ENCODE measurements around the gene FNBP1L. TPM values are rescaled to one million over a fixed set of nuclear protein-coding genes. Genes with fewer than 3 reads are reported as not detected.

The FNBP1L gene
- polyA plus RNA-seq, 1 donor (not counting 4 experiments of a cell fraction or from before 2014, with no cell fraction given), result 22.9 TPM

DNA sequence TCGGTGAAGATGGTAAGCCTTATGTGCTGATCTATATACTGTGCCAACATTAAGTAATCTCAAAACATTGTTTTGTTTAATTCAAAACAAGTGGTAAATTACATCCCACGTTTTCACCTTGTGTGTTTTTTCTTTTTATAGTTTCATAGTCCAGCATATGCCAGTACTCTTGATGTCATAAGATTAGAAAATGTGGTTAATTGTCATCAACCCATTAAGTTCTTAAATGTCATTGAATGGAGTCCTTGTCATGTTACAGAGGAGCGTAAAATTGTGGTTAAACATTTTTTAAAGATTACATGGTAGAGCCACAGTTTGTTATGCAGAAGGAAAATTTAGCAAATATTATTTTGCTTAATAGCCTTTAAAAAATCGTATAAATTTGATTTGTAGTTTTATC is 93.1 kb downstream of the FNBP1L start:
- Histone ChIP-seq H3K4me1 (ENCODE audit: control insufficient read depth, extremely low read depth, insufficient read depth, low read length) (no peaks in the 10 kb centered on the region), H3K27me3 (ENCODE audit: control insufficient read depth, extremely low read depth, insufficient read depth, low read length) (no peaks in the 10 kb centered on the region), H3K36me3 (ENCODE audit: control insufficient read depth in 2 of 2, extremely low read depth in 1 of 2, insufficient read depth in 2 of 2, low read length in 2 of 2) (peaks cover 0 to 3% of the 10 kb centered on the region in 2 experiments), H3K9me1 (ENCODE audit: control insufficient read depth, extremely low read depth, insufficient read depth, low read length) (no peaks in the 10 kb centered on the region), H3K79me2 (ENCODE audit: control insufficient read depth, insufficient read depth, low read length) (no peaks in the 10 kb centered on the region), H3K4me2 (ENCODE audit: control insufficient read depth, extremely low read depth, insufficient read depth, low read depth, low read length) (no peak overlapping the region), H3K9ac (ENCODE audit: control insufficient read depth, extremely low read depth, insufficient read depth, low read length) (no peak overlapping the region), H3K4me3 (ENCODE audit: control insufficient read depth in 2 of 3, extremely low read depth in 1 of 3, insufficient read depth in 2 of 3, low read depth in 1 of 3, low read length in 3 of 3) (no peak overlapping the region), H2AFZ (ENCODE audit: control insufficient read depth, low read length) (no peak overlapping the region), H4K20me1 (ENCODE audit: control insufficient read depth, extremely low read depth, insufficient read depth, low read length) (no peaks in the 10 kb centered on the region), H3K9me3 (ENCODE audit: control insufficient read depth, low read depth, low read length) (no peaks in the 10 kb centered on the region), H3K27ac (ENCODE audit: control insufficient read depth, insufficient read depth, low read length) (no peak overlapping the region)
- no peak for TF ChIP-seq EZH2 (IDR thresholded peaks at IDR 0.05; ENCODE audit: low read length)
- TF ChIP-seq, protein P1, sequence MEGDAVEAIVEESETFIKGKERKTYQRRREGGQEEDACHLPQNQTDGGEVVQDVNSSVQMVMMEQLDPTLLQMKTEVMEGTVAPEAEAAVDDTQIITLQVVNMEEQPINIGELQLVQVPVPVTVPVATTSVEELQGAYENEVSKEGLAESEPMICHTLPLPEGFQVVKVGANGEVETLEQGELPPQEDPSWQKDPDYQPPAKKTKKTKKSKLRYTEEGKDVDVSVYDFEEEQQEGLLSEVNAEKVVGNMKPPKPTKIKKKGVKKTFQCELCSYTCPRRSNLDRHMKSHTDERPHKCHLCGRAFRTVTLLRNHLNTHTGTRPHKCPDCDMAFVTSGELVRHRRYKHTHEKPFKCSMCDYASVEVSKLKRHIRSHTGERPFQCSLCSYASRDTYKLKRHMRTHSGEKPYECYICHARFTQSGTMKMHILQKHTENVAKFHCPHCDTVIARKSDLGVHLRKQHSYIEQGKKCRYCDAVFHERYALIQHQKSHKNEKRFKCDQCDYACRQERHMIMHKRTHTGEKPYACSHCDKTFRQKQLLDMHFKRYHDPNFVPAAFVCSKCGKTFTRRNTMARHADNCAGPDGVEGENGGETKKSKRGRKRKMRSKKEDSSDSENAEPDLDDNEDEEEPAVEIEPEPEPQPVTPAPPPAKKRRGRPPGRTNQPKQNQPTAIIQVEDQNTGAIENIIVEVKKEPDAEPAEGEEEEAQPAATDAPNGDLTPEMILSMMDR (optimal IDR thresholded peaks at IDR 0.05 in 1 of 3, IDR thresholded peaks at IDR 0.05 in 1 of 3, conservative IDR thresholded peaks at IDR 0.05 in 1 of 3; ENCODE audit: extremely low read depth in 1 of 3, insufficient read depth in 2 of 3, low read length in 3 of 3), result no peak
- dilution Hi-C loops (cut with MboI; ENCODE audit: extremely low pct_ligation_motif_present, low sequenced_read_pairs), result no loop called here
- FAIRE-seq, result no peak
- no peak for DNase-seq (ENCODE audit: low read depth, low spot score)

DNA sequence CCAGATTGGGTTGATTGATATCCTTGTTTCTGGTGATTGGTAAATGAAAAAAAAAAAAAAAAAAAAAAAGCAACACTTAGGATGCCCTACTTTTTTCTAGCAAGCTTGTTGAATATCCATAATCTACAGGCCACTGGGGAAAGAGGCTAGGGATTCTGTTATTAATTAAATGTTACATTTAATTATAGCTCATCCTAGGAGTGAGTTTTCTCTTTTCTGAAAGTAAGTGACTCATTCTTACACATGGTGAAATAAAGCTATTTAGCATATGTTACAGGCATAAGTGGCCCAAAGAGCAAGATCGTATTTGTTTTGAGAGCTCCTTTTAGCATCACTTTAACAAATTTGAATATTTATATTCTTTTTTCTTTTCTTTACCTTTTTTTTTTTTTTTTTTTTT is 94.5 kb downstream of the FNBP1L start:
- Histone ChIP-seq H3K36me3 (ENCODE audit: control insufficient read depth in 2 of 2, extremely low read depth in 1 of 2, insufficient read depth in 2 of 2, low read length in 2 of 2) (peaks cover 0 to 1% of the 10 kb centered on the region in 2 experiments), H3K9me1 (ENCODE audit: control insufficient read depth, extremely low read depth, insufficient read depth, low read length) (no peaks in the 10 kb centered on the region), H3K4me3 (ENCODE audit: control insufficient read depth in 2 of 3, extremely low read depth in 1 of 3, insufficient read depth in 2 of 3, low read depth in 1 of 3, low read length in 3 of 3) (no peak overlapping the region), H3K9me3 (ENCODE audit: control insufficient read depth, low read depth, low read length) (no peaks in the 10 kb centered on the region), H2AFZ (ENCODE audit: control insufficient read depth, low read length) (no peak overlapping the region), H3K9ac (ENCODE audit: control insufficient read depth, extremely low read depth, insufficient read depth, low read length) (no peak overlapping the region), H3K79me2 (ENCODE audit: control insufficient read depth, insufficient read depth, low read length) (no peaks in the 10 kb centered on the region), H3K27me3 (ENCODE audit: control insufficient read depth, extremely low read depth, insufficient read depth, low read length) (no peaks in the 10 kb centered on the region), H3K4me1 (ENCODE audit: control insufficient read depth, extremely low read depth, insufficient read depth, low read length) (no peaks in the 10 kb centered on the region), H3K27ac (ENCODE audit: control insufficient read depth, insufficient read depth, low read length) (no peak overlapping the region), H3K4me2 (ENCODE audit: control insufficient read depth, extremely low read depth, insufficient read depth, low read depth, low read length) (no peak overlapping the region), H4K20me1 (ENCODE audit: control insufficient read depth, extremely low read depth, insufficient read depth, low read length) (no peaks in the 10 kb centered on the region)
- DNase-seq (ENCODE audit: low read depth, low spot score) (no peak), FAIRE-seq (no peak)
- dilution Hi-C loops (cut with MboI; ENCODE audit: extremely low pct_ligation_motif_present, low sequenced_read_pairs), result no loop called here
- TF ChIP-seq, protein P1 (optimal IDR thresholded peaks at IDR 0.05 in 1 of 3, IDR thresholded peaks at IDR 0.05 in 1 of 3, conservative IDR thresholded peaks at IDR 0.05 in 1 of 3; ENCODE audit: extremely low read depth in 1 of 3, insufficient read depth in 2 of 3, low read length in 3 of 3), result no peak
- TF ChIP-seq EZH2 (IDR thresholded peaks at IDR 0.05; ENCODE audit: low read length), result no peak
